ENCODE measurements around the gene PRKAR1B.

PRKAR1B gene

GRCh38 chr7:716636-717035 lies 10.4 kb downstream of the PRKAR1B start:
- DNase-seq, result no peak

- no peak for DNase-seq
These were observed 10.9 kb downstream of the PRKAR1B start for GRCh38 chr7:716222-716621.

GRCh38 chr7:714251-714671 lies 12.8 kb downstream of the PRKAR1B start:
- no peak for DNase-seq

- DNase-seq, result no peak
These were observed 13.4 kb downstream of the PRKAR1B start for GRCh38 chr7:713488-714230.

GRCh38 chr7:713139-713457 lies 14.0 kb downstream of the PRKAR1B start:
- no peak for DNase-seq

GRCh38 chr7:712381-713138 lies 14.5 kb downstream of the PRKAR1B start:
- DNase-seq, result no peak

- DNase-seq, result no peak
These were observed 15.1 kb downstream of the PRKAR1B start for GRCh38 chr7:711922-712380.

GRCh38 chr7:711093-711921 lies 15.8 kb downstream of the PRKAR1B start:
- DNase-seq, result no peak

- DNase-seq, result no peak
These were observed 16.9 kb downstream of the PRKAR1B start for GRCh38 chr7:710161-710560.

GRCh38 chr7:707296-708000 lies 19.6 kb downstream of the PRKAR1B start:
- DNase-seq, result no peak

GRCh38 chr7:706721-707120 lies 20.4 kb downstream of the PRKAR1B start:
- no peak for DNase-seq

- no peak for DNase-seq
These were observed 24.0 kb downstream of the PRKAR1B start for GRCh38 chr7:703049-703448.

GRCh38 chr7:701086-701671 lies 25.9 kb downstream of the PRKAR1B start:
- DNase-seq, result no peak

- no peak for DNase-seq
These were observed 27.5 kb downstream of the PRKAR1B start for GRCh38 chr7:699476-700170.

GRCh38 chr7:698515-699475 lies 28.3 kb downstream of the PRKAR1B start:
- no peak for DNase-seq

- DNase-seq, result no peak
These were observed 30.1 kb downstream of the PRKAR1B start for GRCh38 chr7:696812-697551.

- DNase-seq, result no peak
These were observed 30.7 kb downstream of the PRKAR1B start for GRCh38 chr7:696426-696811.

- DNase-seq, result no peak
These were observed 33.8 kb downstream of the PRKAR1B start for GRCh38 chr7:693280-693679.

GRCh38 chr7:691361-692045 lies 35.6 kb downstream of the PRKAR1B start:
- DNase-seq, result no peak

All from amniotic stem cell (primary cell).